NT2/D1 (cell line): ENCODE results near the gene COL4A3.

Experiments
- SUZ12 ChIP-seq: IDR thresholded peaks from 2 replicates; pipeline ENCODE4 v1.6.1; 2011; ENCODE audit not compliant: insufficient read length, insufficient read depth; ENCODE audit errors: extremely low read depth
- YY1 ChIP-seq: IDR thresholded peaks from 2 replicates; pipeline ENCODE4 v1.6.1; 2011; ENCODE audit not compliant: insufficient read length, insufficient read depth
- ZNF274 ChIP-seq: IDR thresholded peaks from 2 replicates; pipeline ENCODE4 v1.6.1; 2011; ENCODE audit warnings: mild to moderate bottlenecking, low read depth, low read length

DNA sequence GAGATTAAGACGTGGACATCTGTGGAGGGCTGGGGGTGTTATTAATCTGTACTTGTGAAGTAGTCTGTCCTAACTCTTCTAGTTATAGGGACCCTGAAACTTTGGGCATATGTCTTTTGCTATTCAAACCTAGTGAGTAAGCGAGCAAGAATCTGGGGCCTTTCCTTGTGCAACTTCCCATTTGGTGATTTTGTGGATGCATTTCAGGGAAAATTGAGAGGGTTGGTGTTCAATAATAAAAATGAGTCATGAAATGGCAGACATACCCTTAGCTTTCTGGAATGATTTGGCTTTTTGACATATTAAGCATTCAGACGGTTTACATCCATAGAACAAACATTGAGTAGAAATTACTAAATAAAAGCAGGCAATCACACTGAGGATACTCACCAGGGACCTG lies 17.4 kb upstream of the COL4A3 start:
- TF ChIP-seq YY1, result no peak
- no peak for TF ChIP-seq ZNF274
- no peak for TF ChIP-seq SUZ12
